Gastrocnemius medialis (tissue), 4 donors: ENCODE measurements around the gene PAPPA2. TPM values are rescaled to one million over a fixed set of nuclear protein-coding genes. Genes with fewer than 3 reads are reported as not detected.

Source experiments
- ATAC-seq, 2 donors: fragments of 150-250 bp; one replicate each; pipeline ENCODE4 v1.9.1; 2016
- DNase-seq, 2 donors: peaks; one replicate each; pipeline ENCODE4 v3.0.0-alpha.2; 2019
- H3K27ac ChIP-seq, 4 donors: fragments of 200-600 bp; sonication (generic); 1 replicate in 1 of 4; 2 replicates in 3 of 4; pipeline ENCODE4 v1.5.1; 2016 to 2018; ENCODE audit warnings: mild to moderate bottlenecking in 2 of 4, moderate library complexity in 1 of 4
- H3K27me3 ChIP-seq, 3 donors: fragments of 200-600 bp; sonication (generic) in 2 of 3; 1 replicate in 1 of 3; 2 replicates in 2 of 3; pipeline versions ENCODE4 v1.5.1 to v1.6.0; 2016 to 2019; ENCODE audit warnings: mild to moderate bottlenecking in 1 of 3, moderate library complexity in 1 of 3
- H3K36me3 ChIP-seq, 2 donors: fragments of 200-600 bp; sonication (generic) in 1 of 2; one replicate each; pipeline ENCODE4 v1.5.1; 2017 to 2018
- H3K4me1 ChIP-seq, 2 donors: fragments of 200-600 bp; sonication (generic) in 1 of 2; one replicate each; pipeline ENCODE4 v1.5.1; 2016 to 2017; ENCODE audit warnings: mild to moderate bottlenecking in 2 of 2
- H3K4me3 ChIP-seq, 4 donors: fragments of 200-600 bp; sonication (generic) in 3 of 4; 1 replicate in 1 of 4; 2 replicates in 3 of 4; pipeline ENCODE4 v1.5.1; 2016 to 2019; ENCODE audit warnings: mild to moderate bottlenecking in 2 of 4
- H3K9me3 ChIP-seq, 3 donors: fragments of 200-600 bp; sonication (generic) in 2 of 3; 1 replicate in 1 of 3; 2 replicates in 2 of 3; pipeline ENCODE4 v1.5.1; 2016 to 2019
- CTCF ChIP-seq, 5 experiments: fragments of 450-650 bp in 3 of 5; fragments of 200-600 bp in 2 of 5; sonication (generic) in 2 of 5; IDR thresholded peaks in 4 of 5; conservative IDR thresholded peaks in 1 of 5; 1 replicate in 4 of 5; 2 replicates in 1 of 5; pipeline ENCODE4 v1.5.1; 2016 to 2019; ENCODE audit warnings: antibody characterized with exemption in 5 of 5, mild to moderate bottlenecking in 3 of 5, moderate library complexity in 3 of 5
- POLR2A ChIP-seq, 2 donors: fragments of 450-650 bp; IDR thresholded peaks; one replicate each; pipeline ENCODE4 v1.6.1; 2017; ENCODE audit warnings: antibody characterized with exemption in 2 of 2, mild to moderate bottlenecking in 2 of 2, moderate library complexity in 2 of 2
- in situ Hi-C, 4 donors: fragments of 200-750 bp; cut with MboI; loops; one replicate each; pipeline versions ENCODE4 v1.15.0 to v1.8.0; 2017; ENCODE audit warnings: low sequenced_read_pairs in 4 of 4
- intact Hi-C: fragments of 100-400 bp; cut with DNase I; formaldehyde crosslinking; loops from one replicate; pipeline ENCODE4 v1.15.1; 2023; ENCODE audit warnings: low total_unique reads
- total RNA-seq, 4 donors: library from RNA; depleted of rRNA; stranded (reverse); fragments of >200 nt; gene quantifications; one replicate each; pipeline versions ENCODE4 v1.1.0 to v1.2.3, GENCODE V29; 2016

Gene PAPPA2
- total RNA-seq, 4 donors from 2014 or later, result 0.11 TPM; not detected in 3

GRCh38 chr1:176774224-176774623 lies 311.2 kb downstream of the PAPPA2 start:
- intact Hi-C loops, result no loop called here
- Histone ChIP-seq H3K9me3 (no peaks in the 10 kb centered on the region), H3K4me3 (no peak overlapping the region), H3K4me1 (no peaks in the 10 kb centered on the region), H3K36me3 (no peaks in the 10 kb centered on the region), H3K27me3 (no peaks in the 10 kb centered on the region), H3K27ac (no peak overlapping the region)
- no peak for DNase-seq
- no peak for ATAC-seq
- in situ Hi-C loops, result no loop called here
- TF ChIP-seq CTCF (IDR thresholded peaks at IDR 0.05 in 4 of 5, conservative IDR thresholded peaks at IDR 0.05 in 1 of 5) (no peak), POLR2A (IDR thresholded peaks at IDR 0.05) (no peak)

- no peak for ATAC-seq
- in situ Hi-C loops, result no loop called here
- DNase-seq, result no peak
Measured at GRCh38 chr1:176775378-176775777, 312.4 kb downstream of the PAPPA2 start.

GRCh38 chr1:176775996-176776395 lies 313.0 kb downstream of the PAPPA2 start:
- Histone ChIP-seq H3K9me3 (no peaks in the 10 kb centered on the region), H3K36me3 (no peaks in the 10 kb centered on the region), H3K4me1 (no peaks in the 10 kb centered on the region), H3K27me3 (no peaks in the 10 kb centered on the region), H3K27ac (no peak overlapping the region), H3K4me3 (no peak overlapping the region)
- TF ChIP-seq POLR2A (IDR thresholded peaks at IDR 0.05), result no peak
- TF ChIP-seq CTCF (IDR thresholded peaks at IDR 0.05 in 4 of 5, conservative IDR thresholded peaks at IDR 0.05 in 1 of 5), result no peak
- DNase-seq (no peak), ATAC-seq (no peak)
- in situ Hi-C loops, result no loop called here
- intact Hi-C loops, result no loop called here

More at GRCh38 chr1:176775378-176775777, 312.4 kb downstream of the PAPPA2 start:
- intact Hi-C loops, result no loop called here
- Histone ChIP-seq H3K36me3 (no peaks in the 10 kb centered on the region), H3K4me1 (no peaks in the 10 kb centered on the region), H3K9me3 (no peaks in the 10 kb centered on the region), H3K27me3 (no peaks in the 10 kb centered on the region), H3K4me3 (no peak overlapping the region), H3K27ac (no peak overlapping the region)
- no peak for TF ChIP-seq CTCF (IDR thresholded peaks at IDR 0.05 in 4 of 5, conservative IDR thresholded peaks at IDR 0.05 in 1 of 5)
- TF ChIP-seq POLR2A (IDR thresholded peaks at IDR 0.05), result no peak

- no peak for TF ChIP-seq POLR2A (IDR thresholded peaks at IDR 0.05)
- no peak for TF ChIP-seq CTCF (IDR thresholded peaks at IDR 0.05 in 4 of 5, conservative IDR thresholded peaks at IDR 0.05 in 1 of 5)
- H3K36me3 ChIP-seq, result no peaks in the 10 kb centered on the region
- intact Hi-C loops, result no loop called here
- H3K4me1 ChIP-seq, result no peaks in the 10 kb centered on the region
- H3K9me3 ChIP-seq, result no peaks in the 10 kb centered on the region
- no peaks in the 10 kb centered on the region for H3K27me3 ChIP-seq
- H3K4me3 ChIP-seq, result no peak overlapping the region
- DNase-seq (no peak), ATAC-seq (no peak)
- in situ Hi-C loops, result no loop called here
- no peak overlapping the region for H3K27ac ChIP-seq
Measured at GRCh38 chr1:176778056-176778455, 315.1 kb downstream of the PAPPA2 start.

- TF ChIP-seq POLR2A (IDR thresholded peaks at IDR 0.05) (no peak), CTCF (IDR thresholded peaks at IDR 0.05 in 4 of 5, conservative IDR thresholded peaks at IDR 0.05 in 1 of 5) (no peak)
- intact Hi-C loops, result no loop called here
- Histone ChIP-seq H3K4me1 (no peaks in the 10 kb centered on the region), H3K9me3 (no peaks in the 10 kb centered on the region), H3K4me3 (no peak overlapping the region), H3K36me3 (no peaks in the 10 kb centered on the region), H3K27ac (no peak overlapping the region), H3K27me3 (no peaks in the 10 kb centered on the region)
- in situ Hi-C loops, result no loop called here
- no peak for ATAC-seq
- no peak for DNase-seq
Measured at GRCh38 chr1:176779992-176780328, 317.0 kb downstream of the PAPPA2 start.
